ENCODE results near the gene TMEM212. TPM values are rescaled to one million over a fixed set of nuclear protein-coding genes. Genes with fewer than 3 reads are reported as not detected.

Gene TMEM212
- total RNA-seq, 1 experiment from 2014 or later, result not detected

GRCh38 chr3:171860830-171861535, 17.8 kb downstream of the TMEM212 start:
- H2BK120ac ChIP-seq (ENCODE audit: low read depth, low read length, poor library complexity, severe bottlenecking), result no peak overlapping the region
- no peak overlapping the region for H2AFZ ChIP-seq (ENCODE audit: low read length)
- H3K79me2 ChIP-seq (ENCODE audit: insufficient read depth, low read length), result no peaks in the 10 kb centered on the region
- H3K14ac ChIP-seq (ENCODE audit: insufficient read depth, low read length), result no peak overlapping the region
- H2AK5ac ChIP-seq (ENCODE audit: insufficient read length, low read length), result no peak overlapping the region
- H3K79me1 ChIP-seq (ENCODE audit: insufficient read depth, low read depth, low read length, poor library complexity, severe bottlenecking), result no peaks in the 10 kb centered on the region
- no peak overlapping the region for H4K8ac ChIP-seq (replicated peaks; ENCODE audit: insufficient read length, low read depth, low read length)
- H3K9ac ChIP-seq (ENCODE audit: extremely low read depth, insufficient read length, low read length), result no peak overlapping the region
- no peaks in the 10 kb centered on the region for H3K9me3 ChIP-seq (ENCODE audit: control insufficient read depth, low read depth, low read length)
- no peak overlapping the region for H2BK12ac ChIP-seq (ENCODE audit: insufficient read length, low read depth, low read length)
- no peak overlapping the region for H3T11ph ChIP-seq (ENCODE audit: low read length)
- WGBS (ENCODE audit: extremely low coverage, insufficient read length, low lambda C conversion rate), result no CpG with 5 or more reads among the region's 6 CpGs
- no peak for TF ChIP-seq CTCF (conservative IDR thresholded peaks at IDR 0.05)
- no peak overlapping the region for H2BK20ac ChIP-seq (ENCODE audit: low read depth, low read length, poor library complexity, severe bottlenecking)
- H3K27me3 Mint-ChIP-seq (ENCODE audit: low read depth), result no peaks in the 10 kb centered on the region
- no peak overlapping the region for H3K4me3 Mint-ChIP-seq
- H4K91ac ChIP-seq (ENCODE audit: insufficient read length, low read depth, low read length), result no peak overlapping the region
- no peak overlapping the region for H3K4ac ChIP-seq (ENCODE audit: low read depth, low read length)
- no peak for DNase-seq
- no peak overlapping the region for H3K23ac ChIP-seq (ENCODE audit: insufficient read length, low read depth, low read length)
- H3K9me3 Mint-ChIP-seq, result peaks cover 22 to 24% of the 10 kb centered on the region in 2 experiments; a peak in 4 of 5 replicates
- peaks cover 10 to 19% (median 10%) of the 10 kb centered on the region in 3 experiments; a peak in 6 of 7 replicates for H3K36me3 Mint-ChIP-seq (ENCODE audit: insufficient read depth in 1 of 3, low read depth in 3 of 3)
- H2BK5ac ChIP-seq (ENCODE audit: insufficient read length, low read length), result no peak overlapping the region
- no peaks in the 10 kb centered on the region for H3K27me3 ChIP-seq (ENCODE audit: insufficient read depth, low read length)
- no peaks in the 10 kb centered on the region; the same call in 1 of the 2 replicates for H3K4me1 ChIP-seq (ENCODE audit: insufficient read depth, low read length)
- no peak overlapping the region for H3K56ac ChIP-seq (ENCODE audit: insufficient read length, low read depth, low read length)
- peaks cover 11% of the 10 kb centered on the region in 2 experiments for H3K4me1 Mint-ChIP-seq
- no peak overlapping the region for H3K27ac Mint-ChIP-seq
- H2BK15ac ChIP-seq (ENCODE audit: low read depth, low read length), result no peak overlapping the region
- H3K4me2 ChIP-seq (ENCODE audit: insufficient read depth, insufficient read length, low read length), result no peak overlapping the region
- no peaks in the 10 kb centered on the region for H3K23me2 ChIP-seq (ENCODE audit: insufficient read length, low read depth, low read length, poor library complexity, severe bottlenecking)
- H3K27ac ChIP-seq (ENCODE audit: insufficient read length, low read depth, low read length), result no peak overlapping the region
- H4K20me1 ChIP-seq (ENCODE audit: control insufficient read depth, insufficient read depth, insufficient read length), result no peaks in the 10 kb centered on the region
- no peak overlapping the region for H4K5ac ChIP-seq (ENCODE audit: insufficient read length, low read depth, low read length)
- H3K18ac ChIP-seq (ENCODE audit: insufficient read length, low read depth, low read length), result no peak overlapping the region

Measured in H9 (cell line).